Colon (tissue), 2 donors: ENCODE measurements around the gene XYLB.
"Not testable (repeated sequence)": the region's sequence is repeated elsewhere in the genome, so short reads cannot be mapped to it uniquely, and the experiment has no call there.

Experiments used
- FAIRE-seq: peaks from 2 replicates; lab custom pipeline; 2012; peaks lifted over from hg19 to GRCh38; lab: Jason Lieb, UNC
- donor health status: control.
- donor health status: control.

The XYLB gene

GRCh38 chr3:38396239-38396638, 49.7 kb downstream of the XYLB start:
- FAIRE-seq = no peak

GRCh38 chr3:38396861-38397260, 50.3 kb downstream of the XYLB start:
- FAIRE-seq = no peak

DNA sequence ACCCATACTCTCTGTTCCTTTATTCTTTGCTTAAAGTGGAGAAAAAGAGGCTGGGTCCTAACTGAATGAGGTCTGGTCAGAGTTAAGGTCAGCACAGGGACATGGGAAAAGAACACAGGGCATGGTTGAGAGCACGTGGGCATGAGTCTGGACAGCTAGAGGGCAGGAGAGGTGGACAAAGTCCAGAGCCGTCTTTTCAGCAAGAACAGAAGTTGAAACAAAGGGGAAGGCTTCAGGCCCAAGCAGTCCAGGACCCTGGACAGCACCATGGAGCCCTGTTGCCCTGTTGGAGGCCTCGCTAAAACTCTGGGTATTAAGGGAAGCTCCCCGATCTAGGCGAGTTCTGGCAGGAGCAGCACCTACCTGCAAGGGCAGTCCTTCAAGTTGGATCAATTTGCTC, 50.7 kb downstream of the XYLB start:
- FAIRE-seq = no peak

DNA sequence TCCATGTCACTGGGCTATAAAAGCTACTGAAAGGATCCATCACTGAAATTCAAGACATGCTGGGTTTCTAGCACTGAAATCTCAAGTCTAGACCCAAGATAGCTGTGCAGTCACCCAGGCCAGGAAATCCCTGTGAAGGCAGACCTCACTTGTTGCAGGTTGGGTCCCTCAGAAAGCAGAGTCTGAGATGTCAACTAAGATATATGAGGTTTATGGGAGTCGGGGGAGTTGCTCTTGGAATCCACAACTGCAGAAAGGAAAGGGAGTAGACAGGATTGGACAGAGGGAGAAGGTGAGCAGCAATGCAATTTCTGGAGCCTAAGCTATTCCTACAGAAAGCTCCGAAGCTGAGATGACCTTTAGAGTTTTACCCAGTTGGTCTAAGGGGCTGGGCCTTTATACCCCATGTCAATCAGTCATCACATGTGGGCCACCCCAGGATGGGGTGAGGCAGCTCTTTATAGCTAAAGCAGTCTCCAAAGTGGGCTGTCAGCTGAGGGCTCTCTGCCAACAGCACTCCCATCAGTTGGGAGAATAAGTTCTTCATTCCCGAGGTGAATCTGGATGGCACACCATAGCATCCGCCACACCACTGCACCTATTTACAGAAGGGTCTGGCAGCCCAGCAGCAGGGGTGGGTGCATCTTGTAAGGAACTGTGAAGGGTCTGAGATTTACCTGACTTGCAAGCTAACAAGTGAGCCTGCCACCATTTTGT, 54.8 kb downstream of the XYLB start:
- FAIRE-seq = no peak

- no peak for FAIRE-seq
Measured at GRCh38 chr3:38404286-38404685, 57.7 kb downstream of the XYLB start.

DNA sequence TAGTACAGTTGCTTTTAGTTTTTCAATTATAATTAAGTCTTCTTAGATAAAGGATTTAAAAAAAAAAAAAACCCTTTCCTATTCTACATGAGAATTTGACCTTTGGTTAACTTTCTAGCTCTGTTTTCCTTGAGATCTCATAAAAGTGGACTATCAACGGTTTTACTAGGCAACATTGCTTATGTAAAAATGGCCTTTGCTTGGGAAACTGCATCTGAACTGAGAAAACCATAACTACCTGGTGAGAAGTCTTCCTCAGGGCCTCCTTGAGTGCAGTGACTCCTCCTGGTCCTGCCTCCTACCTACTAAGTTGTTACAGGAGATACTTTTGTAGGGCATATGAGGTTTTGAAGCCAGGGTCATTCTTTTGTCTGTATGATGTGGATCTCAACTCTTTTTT, 65.0 kb downstream of the XYLB start:
- no peak for FAIRE-seq

DNA sequence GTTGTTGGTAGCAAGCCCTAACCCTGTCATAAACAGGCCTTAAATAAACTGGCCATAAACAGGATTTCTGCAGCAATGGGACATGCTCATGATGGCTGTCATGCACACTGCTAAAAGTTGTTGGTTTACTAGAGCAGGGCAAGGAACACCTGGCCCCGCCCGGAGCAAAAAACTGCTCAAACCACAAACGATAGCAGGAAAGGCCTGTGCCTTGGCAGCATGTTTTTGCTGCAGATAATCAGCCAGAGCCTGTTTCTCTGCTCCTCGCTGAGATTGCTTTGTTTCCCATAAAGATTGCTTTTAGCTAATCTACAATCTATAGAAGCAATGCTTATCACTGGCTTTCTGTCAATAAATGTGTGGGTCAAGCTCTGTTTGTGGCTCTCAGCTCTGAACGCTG, 74.2 kb downstream of the XYLB start:
- not testable (repeated sequence) for FAIRE-seq

DNA sequence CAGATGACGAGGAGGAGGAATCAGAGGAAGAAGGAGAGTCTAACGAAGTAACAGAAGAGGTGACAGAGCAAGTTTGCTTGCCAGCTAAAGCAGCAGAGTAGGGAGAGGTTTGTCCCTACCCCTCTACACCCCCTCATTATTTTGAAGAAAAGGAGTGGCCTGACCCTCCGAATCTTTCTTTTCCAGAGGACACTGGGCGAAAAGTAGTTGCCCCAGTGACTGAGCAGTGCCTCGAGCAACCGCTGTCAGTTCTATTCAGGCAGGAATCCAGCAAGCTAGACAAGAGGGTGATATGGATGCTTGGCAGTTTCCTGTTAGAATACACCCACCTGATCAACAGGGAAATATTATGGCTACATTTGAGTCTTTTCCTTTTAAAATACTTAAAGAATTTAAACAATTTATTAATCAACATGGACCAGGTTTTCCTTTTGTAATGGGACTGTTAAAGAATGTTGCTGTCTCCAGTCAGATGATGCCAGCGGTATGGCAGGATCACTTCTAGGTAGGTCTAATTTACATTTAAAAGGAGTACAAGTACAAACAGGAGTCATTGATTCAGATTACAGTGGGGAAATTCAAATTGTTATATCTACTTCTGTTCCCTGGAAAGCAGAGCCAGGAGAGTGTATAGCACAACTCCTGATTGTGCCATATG, 75.2 kb downstream of the XYLB start:
- FAIRE-seq = no peak

DNA sequence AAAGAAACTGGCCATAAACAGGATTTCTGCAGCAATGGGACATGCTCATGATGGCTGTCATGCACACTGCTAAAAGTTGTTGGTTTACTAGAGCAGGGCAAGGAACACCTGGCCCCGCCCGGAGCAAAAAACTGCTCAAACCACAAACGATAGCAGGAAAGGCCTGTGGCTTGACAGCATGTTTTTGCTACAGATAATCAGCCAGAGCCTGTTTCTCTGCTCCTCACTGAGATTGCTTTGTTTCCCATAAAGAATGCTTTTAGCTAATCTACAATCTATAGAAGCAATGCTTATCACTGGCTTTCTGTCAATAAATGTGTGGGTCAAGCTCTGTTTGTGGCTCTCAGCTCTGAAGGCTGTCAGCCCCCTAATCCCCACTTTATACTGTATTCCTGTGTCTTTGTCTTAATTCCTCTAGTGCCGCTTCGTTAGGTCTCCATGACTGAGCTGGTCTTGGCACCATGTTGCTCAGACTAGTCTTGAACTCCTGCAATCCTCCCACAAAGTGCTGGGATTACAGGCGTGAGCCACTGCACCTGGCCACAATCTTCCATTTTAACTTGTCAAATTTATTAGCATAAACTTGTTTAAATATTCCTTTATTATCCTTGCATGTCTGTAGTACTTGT, 80.3 kb downstream of the XYLB start:
- not testable (repeated sequence) for FAIRE-seq

DNA sequence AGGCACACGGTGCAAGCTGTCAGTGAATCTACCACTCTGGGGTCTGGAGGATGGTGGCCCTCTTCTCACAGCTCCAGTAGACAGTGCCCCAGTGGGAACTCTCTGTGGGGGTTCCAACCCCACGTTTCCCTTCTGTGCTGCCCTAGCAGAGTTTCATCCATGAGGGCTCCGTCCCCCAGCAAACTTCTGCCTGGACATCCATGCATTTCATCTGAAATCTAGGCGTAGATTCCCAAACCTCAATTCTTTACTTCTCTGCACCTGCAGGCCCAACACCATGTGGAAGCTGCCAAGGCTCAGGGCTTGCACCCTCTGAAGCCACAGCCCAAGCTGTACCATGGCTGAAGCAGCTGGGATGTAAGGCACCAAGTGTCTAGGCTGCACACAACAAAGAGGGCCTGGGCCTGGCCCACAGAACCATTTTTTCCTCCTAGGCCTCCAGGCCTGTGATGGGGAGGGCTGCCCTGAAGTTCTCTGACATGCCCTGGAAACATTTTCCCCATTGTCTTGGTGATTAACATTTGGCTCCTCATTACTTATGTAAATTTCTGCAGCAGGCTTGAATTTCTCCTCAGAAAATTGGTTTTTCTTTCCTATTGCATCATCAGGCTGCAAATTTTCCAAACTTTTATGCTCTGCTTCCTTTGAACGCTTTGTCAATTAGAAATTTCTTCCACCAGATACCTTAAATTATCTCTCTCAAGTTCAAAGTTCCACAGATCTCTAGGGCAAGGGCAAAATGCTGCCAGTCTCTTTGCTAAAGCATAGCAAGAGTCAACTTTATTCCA, 86.5 kb downstream of the XYLB start:
- not testable (repeated sequence) for FAIRE-seq

DNA sequence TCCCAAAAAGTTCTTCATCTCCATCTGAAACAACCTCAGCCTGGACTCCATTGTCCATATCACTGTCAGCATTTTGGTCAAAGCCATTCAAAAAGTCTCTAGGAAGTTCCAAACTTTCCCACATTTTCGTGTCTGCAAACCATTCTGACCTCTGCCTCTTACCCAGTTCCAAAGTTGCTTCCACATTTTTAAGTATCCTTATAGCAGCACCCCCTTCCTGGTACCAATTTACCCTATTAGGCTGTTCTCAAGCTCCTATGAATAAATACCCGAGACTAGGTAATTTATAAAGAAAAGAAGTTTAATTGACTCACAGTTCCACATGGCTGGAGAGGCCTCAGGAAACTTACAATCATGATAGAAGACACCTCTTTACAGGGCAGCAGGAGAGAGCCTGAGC, 87.1 kb downstream of the XYLB start:
- not testable (repeated sequence) for FAIRE-seq

DNA sequence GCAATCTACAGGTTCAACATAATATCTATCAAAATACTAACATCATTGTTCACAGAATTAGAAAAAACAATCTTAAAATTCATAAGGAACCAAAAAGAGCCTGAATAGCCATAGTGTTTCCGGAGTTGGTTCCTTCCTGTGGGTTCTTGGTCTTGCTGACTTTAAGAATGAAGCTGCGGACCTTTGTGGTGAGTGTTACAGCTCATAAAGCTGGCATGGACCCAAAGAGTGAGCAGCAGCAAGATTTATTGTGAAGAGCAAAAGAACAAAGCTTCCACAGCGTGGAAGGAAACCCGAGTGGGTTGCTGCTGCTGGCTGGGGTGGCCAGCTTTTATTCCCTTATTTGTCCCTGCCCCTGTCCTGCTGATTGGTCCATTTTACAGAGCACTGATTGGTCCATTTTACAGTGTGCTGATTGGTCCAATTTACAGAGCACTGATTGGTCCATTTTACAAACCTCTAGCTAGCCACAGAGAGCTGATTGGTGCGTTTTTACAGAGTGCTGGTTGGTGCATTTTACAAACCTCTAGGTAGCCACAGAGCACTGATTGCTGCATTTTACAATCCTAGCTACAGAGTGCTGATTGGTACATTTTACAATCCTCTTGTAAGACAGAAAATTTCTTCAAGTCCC, 92.0 kb downstream of the XYLB start:
- not testable (repeated sequence) for FAIRE-seq

GRCh38 chr3:38443205-38443604, 96.6 kb downstream of the XYLB start:
- FAIRE-seq = not testable (repeated sequence)

- no peak for FAIRE-seq
Measured at GRCh38 chr3:38446085-38446686, 99.6 kb downstream of the XYLB start.

GRCh38 chr3:38446812-38447211, 100.2 kb downstream of the XYLB start:
- no peak for FAIRE-seq

- FAIRE-seq = no peak
Measured at GRCh38 chr3:38450853-38451252, 104.3 kb downstream of the XYLB start.

DNA sequence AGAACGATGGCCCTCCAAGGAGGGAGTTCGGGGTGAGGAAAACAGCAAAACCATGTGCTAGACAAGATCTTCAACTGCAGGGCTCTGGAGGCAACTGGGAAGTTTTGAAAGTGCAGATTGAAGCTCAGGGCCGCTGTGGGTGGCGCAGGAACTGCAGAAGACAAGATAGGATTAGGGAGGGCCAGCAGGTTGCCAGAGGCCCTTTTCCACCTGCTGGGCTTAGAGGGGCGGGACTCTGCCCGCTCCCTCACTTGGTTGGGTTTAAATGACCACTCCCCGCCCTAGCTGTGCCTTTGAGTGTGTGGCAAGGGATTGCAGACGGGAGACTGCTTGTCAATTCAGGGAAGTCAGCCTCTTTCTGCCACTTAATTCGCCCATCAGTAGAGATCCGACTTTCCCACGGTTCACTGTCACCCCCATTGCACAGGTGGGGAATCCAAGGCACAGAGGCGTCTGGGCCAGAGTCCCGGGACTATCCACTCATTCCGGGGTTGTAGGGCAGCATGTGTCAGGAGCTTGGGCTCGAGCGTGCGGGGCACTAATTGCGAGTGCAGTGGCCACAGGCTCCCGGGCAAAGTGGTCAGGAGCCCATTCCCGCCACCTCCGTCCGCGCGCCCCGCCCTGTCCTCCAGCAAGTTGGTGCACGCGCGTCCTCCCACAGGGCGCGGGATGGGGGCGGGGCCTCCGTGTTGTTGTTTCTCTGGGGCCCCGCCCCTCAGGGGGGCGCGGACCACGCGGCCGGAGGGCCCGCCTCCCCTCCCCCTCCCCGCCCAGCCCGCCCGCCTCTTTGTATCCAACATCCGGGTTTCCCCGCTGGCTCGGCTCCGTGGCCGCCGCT, 106.7 kb downstream of the XYLB start, which contains the start of gene ACVR2B:
Gene ACVR2B, plus strand, starts transcription at position 816 of the 838 bp plus-strand sequence. CDS start 433 bp downstream, outside the sequence.
- no peak for FAIRE-seq

- FAIRE-seq = no peak
Measured at GRCh38 chr3:38453913-38454177, 107.3 kb downstream of the XYLB start.

- no peak for FAIRE-seq
Measured at GRCh38 chr3:38454178-38454883, 107.7 kb downstream of the XYLB start.
